Ovary (tissue), 9 donors: ENCODE results near the gene TDG. TPM values are rescaled to one million over a fixed set of nuclear protein-coding genes. Genes with fewer than 3 reads are reported as not detected.

Source experiments
- DNase-seq, 5 donors: peaks; one replicate each; pipeline ENCODE4 v3.0.0-alpha.2; 2019 to 2020
- H3K27ac ChIP-seq, 2 donors: fragments of 200-600 bp; one replicate each; pipeline versions ENCODE4 v1.5.1 to v1.8.0; 2019 to 2022
- H3K27me3 ChIP-seq: fragments of 200-600 bp; one replicate; pipeline ENCODE4 v1.8.0; 2022
- H3K36me3 ChIP-seq: fragments of 200-600 bp; sonication (generic); one replicate; pipeline ENCODE4 v1.5.1; 2019
- H3K4me1 ChIP-seq: one replicate; pipeline ENCODE4 v1.8.1; 2013; ENCODE audit warnings: mild to moderate bottlenecking, moderate library complexity; ENCODE audit not compliant: insufficient read depth
- H3K4me3 ChIP-seq: fragments of 200-600 bp; sonication (generic); one replicate; pipeline ENCODE4 v1.5.1; 2017
- H3K9me3 ChIP-seq, 2 donors: fragments of 200-600 bp in 1 of 2; sonication (generic) in 1 of 2; one replicate each; pipeline versions ENCODE4 v1.5.1 to v1.8.1; 2013 to 2019; ENCODE audit warnings: mild to moderate bottlenecking in 1 of 2, moderate library complexity in 1 of 2
- EP300 ChIP-seq: sonication (generic); formaldehyde crosslinking; IDR thresholded peaks from one replicate; pipeline ENCODE4 v1.6.1; 2017; ENCODE audit warnings: antibody characterized with exemption
- POLR2A ChIP-seq: fragments of 450-650 bp; IDR thresholded peaks from one replicate; pipeline ENCODE4 v1.6.1; 2017; ENCODE audit warnings: antibody characterized with exemption, mild to moderate bottlenecking, moderate library complexity
- WGBS, 3 donors: extraction: QIAGEN DNeasy Blood & Tissue Kit in 1 of 3; methylation state at CpG; one replicate each; pipeline versions ENCODE4 v1.1.5 to v1.1.7; 2013 to 2017; 5-methylcytosine and 5-hydroxymethylcytosine counted together
- intact Hi-C, 4 donors: fragments of 100-400 bp; cut with DNase I; formaldehyde crosslinking; loops; one replicate each; pipeline versions ENCODE4 v1.11.0 to v1.15.1; 2022 to 2023
- polyA plus RNA-seq, 2 donors: library from polyadenylated mRNA; stranded (reverse); fragments of 200-250 nt in 1 of 2; fragments of 350-450 nt in 1 of 2; fragmentation: Illumina TruSeq in 1 of 2; extraction: RNeasy Lipid Tissue Mini Kit (QIAGEN cat#74804) in 1 of 2; gene quantifications; one replicate each; pipeline ENCODE4 v1.2.3, GENCODE V29; 2013 to 2014
- total RNA-seq, 7 donors: library from RNA; depleted of rRNA in 2 of 7; stranded (reverse); fragments of >200 nt in 2 of 7; fragmentation: NEBNext Ultra II Directional in 3 of 7; extraction: Animal tissue kit (Norgen Biotek cat#: 25700) in 3 of 7; gene quantifications; one replicate each; pipeline versions ENCODE4 v1.1.0 to v1.2.4, GENCODE V29; 2016 to 2023
- TF ChIP-seq, protein P1 (sequence below), 3 donors: fragments of 450-650 bp in 2 of 3; fragments of 200-600 bp in 1 of 3; IDR thresholded peaks; one replicate each; pipeline versions ENCODE4 v1.5.1 to v1.8.0; 2016 to 2022; ENCODE audit warnings: antibody characterized with exemption in 3 of 3, mild to moderate bottlenecking in 1 of 3
- donor health status: DM: no; HTN: no; CAD: no; lungs with moderate emphysema.
- donor health status: DM: no; HTN: no; CAD: no.
- donor health status: Bipolar disorder and iron deficiency.
- donor health status: DM: yes; HTN: yes; CAD: no.
- donor health status: DM: no; HTN: no; CAD: no.
- donor health status: DM: yes; HTN: yes; CAD: no.

The TDG gene
- total and polyA plus RNA-seq, 9 donors = 10.7 to 24.2 (median 18.0) TPM

GRCh38 chr12:103986829-103987228, 21.2 kb downstream of the TDG start:
- intact Hi-C loops = no loop called here
- no peak for DNase-seq
- WGBS, 3 donors = 57 to 65% (median 63%) methylated on average over 2 of the region's 2 CpGs
- Histone ChIP-seq H3K36me3 (no peaks in the 10 kb centered on the region), H3K27ac (no peak overlapping the region), H3K27me3 (no peaks in the 10 kb centered on the region), H3K9me3 (no peaks in the 10 kb centered on the region), H3K4me3 (no peak overlapping the region), H3K4me1 (no peaks in the 10 kb centered on the region)
- TF ChIP-seq EP300 (no peak), POLR2A (no peak)
- TF ChIP-seq, protein P1, sequence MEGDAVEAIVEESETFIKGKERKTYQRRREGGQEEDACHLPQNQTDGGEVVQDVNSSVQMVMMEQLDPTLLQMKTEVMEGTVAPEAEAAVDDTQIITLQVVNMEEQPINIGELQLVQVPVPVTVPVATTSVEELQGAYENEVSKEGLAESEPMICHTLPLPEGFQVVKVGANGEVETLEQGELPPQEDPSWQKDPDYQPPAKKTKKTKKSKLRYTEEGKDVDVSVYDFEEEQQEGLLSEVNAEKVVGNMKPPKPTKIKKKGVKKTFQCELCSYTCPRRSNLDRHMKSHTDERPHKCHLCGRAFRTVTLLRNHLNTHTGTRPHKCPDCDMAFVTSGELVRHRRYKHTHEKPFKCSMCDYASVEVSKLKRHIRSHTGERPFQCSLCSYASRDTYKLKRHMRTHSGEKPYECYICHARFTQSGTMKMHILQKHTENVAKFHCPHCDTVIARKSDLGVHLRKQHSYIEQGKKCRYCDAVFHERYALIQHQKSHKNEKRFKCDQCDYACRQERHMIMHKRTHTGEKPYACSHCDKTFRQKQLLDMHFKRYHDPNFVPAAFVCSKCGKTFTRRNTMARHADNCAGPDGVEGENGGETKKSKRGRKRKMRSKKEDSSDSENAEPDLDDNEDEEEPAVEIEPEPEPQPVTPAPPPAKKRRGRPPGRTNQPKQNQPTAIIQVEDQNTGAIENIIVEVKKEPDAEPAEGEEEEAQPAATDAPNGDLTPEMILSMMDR (IDR thresholded peaks at IDR 0.05) = no peak

- Histone ChIP-seq H3K4me1 (no peaks in the 10 kb centered on the region), H3K9me3 (no peaks in the 10 kb centered on the region), H3K27ac (no peak overlapping the region), H3K36me3 (no peaks in the 10 kb centered on the region), H3K4me3 (no peak overlapping the region), H3K27me3 (no peaks in the 10 kb centered on the region)
- no peak for DNase-seq
- WGBS, 3 donors = 91 to 94% (median 92%) methylated on average over 4 of the region's 4 CpGs
- no peak for TF ChIP-seq EP300
- TF ChIP-seq, protein P1 (IDR thresholded peaks at IDR 0.05) = no peak
- TF ChIP-seq POLR2A = no peak
- intact Hi-C loops = no loop called here
These were observed 28.6 kb downstream of the TDG start for GRCh38 chr12:103994235-103994634.

DNA sequence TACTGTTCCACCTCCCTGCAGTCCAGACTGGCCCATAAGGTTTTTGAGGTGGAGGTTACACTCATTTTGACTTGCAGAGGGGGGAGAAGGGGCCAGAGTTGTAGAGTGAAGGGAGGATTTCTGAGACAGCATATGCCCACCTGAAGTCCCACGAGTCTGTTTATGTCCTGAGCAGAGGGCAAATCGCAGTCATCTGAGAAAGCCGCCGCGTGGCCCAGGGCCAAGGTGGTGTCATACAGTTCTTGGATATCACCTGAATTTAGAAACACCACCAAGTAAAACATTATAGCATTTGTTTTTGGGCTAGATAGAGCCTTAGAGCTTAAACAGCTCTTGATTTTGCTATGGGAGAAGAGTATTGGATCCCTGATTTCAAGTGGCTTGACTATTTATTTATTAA, 30.9 kb downstream of the TDG start:
- no peak for DNase-seq
- Histone ChIP-seq H3K4me3 (no peak overlapping the region), H3K9me3 (no peaks in the 10 kb centered on the region), H3K36me3 (no peaks in the 10 kb centered on the region), H3K4me1 (no peaks in the 10 kb centered on the region), H3K27me3 (no peaks in the 10 kb centered on the region), H3K27ac (no peak overlapping the region)
- no peak for TF ChIP-seq EP300
- TF ChIP-seq POLR2A = no peak
- TF ChIP-seq, protein P1 (IDR thresholded peaks at IDR 0.05) = no peak
- intact Hi-C loops = no loop called here
- 92 to 97% (median 95%) methylated on average over 5 of the region's 5 CpGs for WGBS, 3 donors

GRCh38 chr12:103997286-103997900, 31.7 kb downstream of the TDG start:
- peak; percentile 48 to 83 (median 60) for DNase-seq
- Histone ChIP-seq H3K27ac (peak overlapping the region in 1 of 2 donors; percentile 26), H3K9me3 (no peaks in the 10 kb centered on the region), H3K27me3 (no peaks in the 10 kb centered on the region), H3K36me3 (no peaks in the 10 kb centered on the region), H3K4me3 (peak overlapping the region; percentile 18), H3K4me1 (no peaks in the 10 kb centered on the region)
- intact Hi-C loops = no loop called here
- WGBS, 3 donors = 17 to 19% (median 18%) methylated on average over 16 of the region's 16 CpGs
- TF ChIP-seq, protein P1 (IDR thresholded peaks at IDR 0.05) = no peak
- TF ChIP-seq EP300 (no peak), POLR2A (no peak)
